ENCODE results near the gene SPSB1. TPM values are rescaled to one million over a fixed set of nuclear protein-coding genes. Genes with fewer than 3 reads are reported as not detected.

SPSB1 gene
- polyA plus RNA-seq, 6 donors from 2014 or later = 0.61 to 2.2 (median 1.2) TPM; not detected in 1

DNA sequence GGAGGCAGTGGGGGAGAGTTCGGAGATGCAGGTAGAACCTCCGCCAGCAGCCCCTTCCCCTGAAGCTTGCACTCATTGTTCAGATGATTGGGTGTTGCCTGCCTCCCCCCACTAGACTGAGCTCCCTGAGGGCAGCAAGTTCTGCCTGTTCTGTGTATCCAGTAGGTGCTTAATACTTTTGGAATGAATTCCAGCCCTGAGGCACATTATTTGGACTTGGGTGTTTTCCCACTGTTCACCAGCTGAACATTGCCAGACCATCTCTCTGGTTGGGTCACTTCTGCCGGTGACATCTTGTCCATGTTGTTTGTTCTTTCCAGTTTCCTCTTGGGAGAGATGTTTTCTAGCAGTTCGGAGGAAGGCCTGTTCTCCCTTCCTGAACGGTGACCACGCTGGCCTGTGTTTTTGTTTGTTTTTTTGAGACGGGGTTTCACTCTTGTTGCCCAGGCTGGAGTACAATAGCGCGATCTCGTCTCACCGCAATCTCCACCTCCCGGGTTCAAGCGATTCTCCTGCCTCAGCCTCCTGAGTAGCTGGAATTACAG, 48.7 kb downstream of the SPSB1 start:
- H3K4me3 Mint-ChIP-seq = no peak overlapping the region
- peaks cover 0 to 4% of the 10 kb centered on the region in 2 donors for H3K36me3 Mint-ChIP-seq
- ATAC-seq (ENCODE audit: low read depth in 2 of 2) (no peak), DNase-seq (no peak)
- no peaks in the 10 kb centered on the region for H3K27me3 Mint-ChIP-seq
- H3K27ac Mint-ChIP-seq = no peak overlapping the region
- H3K4me1 Mint-ChIP-seq = peaks cover 2 to 12% (median 5%) of the 10 kb centered on the region in 3 donors
- H3K9me3 Mint-ChIP-seq = peaks cover 0 to 6% (median 3%) of the 10 kb centered on the region in 7 donors

DNA sequence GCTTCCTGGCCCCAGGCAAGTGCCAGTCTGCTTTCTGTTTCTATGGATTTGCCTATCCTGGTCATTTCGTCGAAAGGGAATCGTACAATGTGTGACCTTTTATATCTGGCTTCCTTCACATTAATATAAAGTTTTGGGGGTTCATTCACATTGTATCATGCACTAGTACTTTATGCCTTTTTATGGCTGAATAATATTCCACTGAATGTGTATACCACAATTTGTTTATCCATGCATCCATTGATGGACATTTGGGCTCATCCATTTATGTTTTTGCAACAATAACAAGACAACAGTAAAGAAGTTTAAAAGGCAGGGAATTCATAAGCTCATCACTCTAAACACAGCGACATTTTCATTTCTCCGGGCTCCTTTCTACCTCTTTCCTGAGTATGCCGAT, 50.6 kb downstream of the SPSB1 start:
- no peak for ATAC-seq (ENCODE audit: low read depth in 2 of 2)
- no peak overlapping the region for H3K4me3 Mint-ChIP-seq
- peaks cover 2 to 15% (median 5%) of the 10 kb centered on the region in 3 donors for H3K4me1 Mint-ChIP-seq
- no peaks in the 10 kb centered on the region for H3K27me3 Mint-ChIP-seq
- H3K27ac Mint-ChIP-seq = no peak overlapping the region
- DNase-seq = no peak
- H3K36me3 Mint-ChIP-seq = peaks cover 0 to 4% of the 10 kb centered on the region in 2 donors
- H3K9me3 Mint-ChIP-seq = peaks cover 0 to 6% (median 3%) of the 10 kb centered on the region in 7 donors

DNA sequence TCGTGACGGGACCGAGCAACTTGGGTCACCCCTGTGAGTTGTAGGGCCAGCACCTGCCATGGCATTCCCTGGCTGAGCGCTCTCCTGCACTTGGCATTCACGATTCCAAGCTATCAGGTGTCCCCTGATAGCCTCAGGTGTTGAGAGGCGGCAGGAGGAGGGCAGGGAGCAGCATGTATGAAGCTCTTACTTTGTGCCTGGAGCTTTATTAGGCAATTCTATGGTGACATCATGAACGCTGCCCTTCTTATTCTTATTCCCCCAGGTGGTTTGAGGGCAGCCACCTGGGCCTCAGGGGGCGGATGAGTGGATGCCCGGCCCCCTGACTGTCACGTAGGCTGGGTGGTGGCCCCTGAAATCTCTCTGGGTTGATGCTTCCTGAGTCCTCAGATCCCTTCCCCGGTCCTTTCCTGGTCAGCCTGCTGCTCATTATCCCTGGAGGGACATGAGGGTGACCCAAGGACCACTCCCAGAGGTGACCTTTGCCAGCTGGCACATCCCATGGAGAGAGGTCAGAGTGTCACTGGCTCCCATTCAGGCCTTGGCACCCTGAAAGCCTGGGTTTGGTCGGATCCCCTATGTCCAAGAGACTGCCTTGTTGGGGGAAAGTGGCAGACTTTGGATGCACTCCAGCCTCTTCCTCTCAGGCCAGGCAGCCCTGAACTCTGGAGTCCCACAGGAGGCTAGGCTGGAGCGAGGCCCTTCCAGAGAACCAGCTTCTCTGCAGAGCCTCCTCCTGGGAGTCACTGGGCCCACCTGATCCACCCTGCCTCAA, 51.9 kb downstream of the SPSB1 start:
- no peak overlapping the region for H3K4me3 Mint-ChIP-seq
- no peak for ATAC-seq (ENCODE audit: low read depth in 2 of 2)
- H3K27ac Mint-ChIP-seq = no peak overlapping the region
- H3K27me3 Mint-ChIP-seq = no peaks in the 10 kb centered on the region
- H3K9me3 Mint-ChIP-seq = peaks cover 0 to 6% (median 3%) of the 10 kb centered on the region in 7 donors
- no peak for DNase-seq
- peaks cover 3 to 4% of the 10 kb centered on the region in 2 donors for H3K36me3 Mint-ChIP-seq
- H3K4me1 Mint-ChIP-seq = peaks cover 4 to 15% (median 5%) of the 10 kb centered on the region in 3 donors

DNA sequence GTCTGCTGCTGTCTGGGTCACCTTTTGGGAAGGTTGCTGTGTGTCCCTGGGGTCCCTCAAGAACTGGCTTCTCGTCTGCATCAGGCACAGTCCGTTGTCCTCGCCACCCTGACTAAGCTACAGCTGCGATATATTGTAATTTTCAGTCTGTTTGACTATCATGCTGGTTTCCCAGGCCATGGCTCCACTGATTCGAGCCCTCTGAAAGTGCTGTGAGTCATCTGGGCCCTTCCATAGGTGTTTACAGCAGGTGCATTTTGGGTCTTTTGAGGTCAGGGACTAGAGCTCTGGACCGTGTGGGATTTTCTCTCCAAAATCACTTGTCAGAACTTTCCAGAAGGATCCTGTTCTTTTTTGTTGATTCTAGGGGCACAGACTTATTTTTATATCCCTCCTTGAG, 52.8 kb downstream of the SPSB1 start:
- Mint-ChIP-seq H3K4me1 (peaks cover 5 to 15% (median 9%) of the 10 kb centered on the region in 3 donors), H3K27me3 (no peaks in the 10 kb centered on the region), H3K27ac (peak overlapping the region in 1 of 6 donors; percentile 24), H3K36me3 (peaks cover 4 to 7% of the 10 kb centered on the region in 2 donors), H3K4me3 (no peak overlapping the region), H3K9me3 (peaks cover 0 to 6% (median 3%) of the 10 kb centered on the region in 7 donors)
- DNase-seq = no peak
- no peak for ATAC-seq (ENCODE audit: low read depth in 2 of 2)

DNA sequence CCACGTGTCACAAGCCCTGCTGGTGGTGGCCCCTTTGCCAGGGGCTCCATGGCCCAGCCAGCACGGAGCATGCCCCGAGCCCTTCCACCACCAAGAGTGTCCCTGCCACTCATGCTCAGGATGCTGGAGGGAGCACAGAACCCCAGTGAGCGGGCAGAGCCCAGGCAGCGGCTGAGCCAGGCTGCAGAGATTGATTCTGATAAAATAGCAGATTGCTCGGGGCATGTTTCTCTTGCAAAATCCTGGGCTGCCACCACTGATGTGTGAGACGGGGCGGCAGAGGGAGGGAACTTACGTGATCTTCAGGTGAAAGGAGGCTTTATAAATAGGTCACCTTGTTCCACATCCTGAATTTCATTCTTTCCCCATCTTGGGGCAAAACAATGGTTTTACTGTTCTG, 53.2 kb downstream of the SPSB1 start:
- Mint-ChIP-seq H3K27ac (no peak overlapping the region), H3K4me3 (peak overlapping the region in 1 of 8 donors; percentile 35), H3K27me3 (no peaks in the 10 kb centered on the region), H3K9me3 (peaks cover 0 to 6% (median 3%) of the 10 kb centered on the region in 7 donors), H3K4me1 (peaks cover 5 to 15% (median 9%) of the 10 kb centered on the region in 3 donors), H3K36me3 (peaks cover 4 to 7% of the 10 kb centered on the region in 2 donors)
- no peak for ATAC-seq (ENCODE audit: low read depth in 2 of 2)
- DNase-seq = no peak

DNA sequence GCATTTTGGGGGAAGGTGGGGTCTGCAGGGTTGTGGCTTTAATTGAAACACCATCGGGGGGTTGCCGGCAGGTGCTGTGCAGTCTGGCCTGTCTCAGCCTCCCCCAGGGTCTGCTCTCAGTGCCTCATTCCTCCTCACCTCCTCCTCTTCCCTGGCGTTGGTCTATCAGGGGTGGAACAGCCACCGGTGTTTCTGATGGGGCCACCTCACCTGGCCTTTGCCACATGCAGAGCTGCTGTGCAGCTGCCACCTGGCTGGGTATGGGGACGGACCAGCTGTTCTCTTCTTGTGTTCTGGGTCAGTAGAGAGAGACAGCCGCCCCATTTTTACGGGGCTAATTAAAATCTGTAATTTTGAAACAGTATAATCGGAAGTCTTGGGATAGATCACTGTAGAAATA, 53.9 kb downstream of the SPSB1 start:
- DNase-seq (no peak), ATAC-seq (ENCODE audit: low read depth in 2 of 2) (no peak)
- Mint-ChIP-seq H3K9me3 (peaks cover 0 to 6% (median 3%) of the 10 kb centered on the region in 7 donors), H3K4me3 (no peak overlapping the region), H3K27me3 (no peaks in the 10 kb centered on the region), H3K4me1 (peaks cover 9 to 16% (median 9%) of the 10 kb centered on the region in 3 donors), H3K27ac (peak overlapping the region in 1 of 6 donors; percentile 92), H3K36me3 (peaks cover 4 to 7% of the 10 kb centered on the region in 2 donors)

DNA sequence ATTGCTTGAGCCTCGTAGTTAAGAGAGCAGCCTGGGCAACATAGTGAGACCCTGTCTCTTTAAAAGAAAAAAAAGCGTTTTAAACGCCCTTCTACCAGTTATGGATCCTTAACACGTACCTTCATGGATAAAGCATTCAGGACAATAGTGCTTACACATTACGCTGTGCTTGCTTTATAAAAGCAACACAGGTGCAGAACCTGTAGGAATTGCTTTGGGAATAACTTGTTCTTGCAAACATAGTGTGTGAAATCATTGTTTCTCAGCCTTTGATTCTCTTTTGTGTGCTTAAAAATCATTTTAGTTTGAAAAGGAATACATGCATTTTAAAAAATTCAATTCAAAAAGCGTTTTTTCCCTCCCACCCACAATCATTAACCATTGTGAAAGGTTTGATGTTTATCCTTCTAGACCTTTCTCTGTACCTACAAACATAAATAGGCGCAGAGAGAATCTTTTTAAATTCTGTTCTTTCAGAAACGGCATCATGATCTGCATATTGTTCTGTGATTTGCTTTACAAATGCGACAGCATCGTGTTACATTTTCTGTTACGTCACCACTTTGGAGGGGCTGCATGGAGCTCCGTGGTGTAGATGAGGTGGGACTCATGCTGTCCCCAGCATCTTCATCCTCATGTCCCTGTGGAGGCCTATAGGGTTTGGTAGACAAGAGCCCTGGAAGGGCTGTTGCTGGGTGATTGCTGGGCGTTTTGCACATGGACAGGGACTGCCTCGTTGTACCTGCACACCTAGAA, 54.6 kb downstream of the SPSB1 start:
- peak overlapping the region in 1 of 6 donors; percentile 12 for H3K27ac Mint-ChIP-seq
- no peaks in the 10 kb centered on the region for H3K27me3 Mint-ChIP-seq
- ATAC-seq (ENCODE audit: low read depth in 2 of 2) (no peak), DNase-seq (no peak)
- H3K4me3 Mint-ChIP-seq = no peak overlapping the region
- H3K4me1 Mint-ChIP-seq = peaks cover 7 to 16% (median 10%) of the 10 kb centered on the region in 3 donors
- H3K36me3 Mint-ChIP-seq = peaks cover 4 to 7% of the 10 kb centered on the region in 2 donors
- peaks cover 0 to 6% (median 0%) of the 10 kb centered on the region in 7 donors for H3K9me3 Mint-ChIP-seq

DNA sequence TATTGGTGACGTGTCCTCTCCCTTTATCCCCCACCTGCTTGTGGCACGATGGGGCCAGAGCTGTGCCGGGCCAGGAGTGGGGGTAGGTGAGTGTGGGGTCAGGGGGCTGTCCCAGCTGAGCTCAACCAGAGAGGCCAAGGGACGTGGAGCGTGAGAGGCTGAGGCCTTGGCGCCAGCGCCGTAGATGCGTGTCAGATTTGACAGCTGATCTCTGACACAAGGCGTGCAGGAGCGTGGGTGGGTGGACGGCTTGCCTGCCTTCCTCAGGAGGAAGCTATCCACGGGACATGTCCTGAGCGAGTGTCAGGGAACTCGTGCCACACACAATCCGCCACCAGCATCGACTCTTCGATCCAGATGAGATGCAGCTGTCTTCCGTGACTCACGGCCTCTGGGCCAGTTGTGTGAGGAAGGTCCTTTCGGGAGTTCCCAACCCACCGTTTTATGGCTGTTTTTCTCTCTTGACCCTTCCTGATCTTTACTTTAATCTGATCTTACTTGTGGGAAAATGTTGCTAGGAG, 56.7 kb downstream of the SPSB1 start:
- Mint-ChIP-seq H3K27ac (peak overlapping the region in 1 of 6 donors; percentile 63), H3K9me3 (no peaks in the 10 kb centered on the region), H3K36me3 (peaks cover 0 to 7% of the 10 kb centered on the region in 2 donors), H3K4me1 (peaks cover 7 to 16% (median 10%) of the 10 kb centered on the region in 3 donors), H3K27me3 (no peaks in the 10 kb centered on the region), H3K4me3 (no peak overlapping the region)
- DNase-seq (no peak), ATAC-seq (ENCODE audit: low read depth in 2 of 2) (no peak)

DNA sequence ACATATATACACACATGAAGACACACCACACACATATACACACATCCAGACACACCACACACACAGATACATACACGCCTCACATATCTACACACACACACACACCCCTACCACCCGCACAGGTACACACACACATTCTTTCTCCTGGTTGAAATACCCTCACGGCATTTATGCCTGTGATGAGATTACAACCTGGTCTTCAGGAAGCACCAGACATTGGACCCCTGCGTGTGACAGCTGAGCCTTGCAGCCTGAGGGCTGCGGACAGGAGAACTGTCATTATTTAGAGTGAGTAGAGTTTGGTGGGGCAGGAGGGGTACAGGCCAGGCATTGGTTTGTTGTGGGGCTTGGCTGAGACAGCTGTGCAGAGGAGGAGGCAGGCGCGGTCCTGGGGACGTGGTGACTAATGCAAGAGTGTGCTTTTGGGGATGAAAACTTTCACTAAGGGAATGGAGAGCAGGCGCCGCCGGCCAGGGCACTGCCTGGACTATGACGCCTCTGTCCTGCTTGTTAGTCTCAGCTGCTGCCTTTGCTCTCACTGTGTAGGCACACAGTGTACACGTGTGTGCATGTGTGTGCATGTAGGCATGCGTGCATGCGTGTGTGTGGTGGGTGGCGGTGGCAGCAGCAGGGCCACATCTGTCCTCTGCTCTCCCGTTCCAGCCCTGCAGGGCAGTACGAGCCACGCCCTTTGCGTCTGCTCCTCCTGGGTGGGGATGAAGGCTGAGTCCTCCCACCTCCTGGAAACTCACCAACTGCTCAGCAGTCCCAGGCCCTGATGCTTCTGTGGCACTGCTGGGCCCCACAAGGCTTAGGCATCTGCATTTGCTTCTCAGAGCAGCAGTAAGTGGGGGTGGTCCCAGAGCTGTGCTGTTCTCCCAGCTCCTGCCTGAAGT, 57.6 kb downstream of the SPSB1 start:
- peak overlapping the region in 2 of 6 donors; percentile 5 to 23 for H3K27ac Mint-ChIP-seq
- no peak for DNase-seq
- H3K36me3 Mint-ChIP-seq = peaks cover 0 to 7% of the 10 kb centered on the region in 2 donors
- peaks cover 7 to 14% (median 10%) of the 10 kb centered on the region in 3 donors for H3K4me1 Mint-ChIP-seq
- H3K27me3 Mint-ChIP-seq = no peaks in the 10 kb centered on the region
- no peak for ATAC-seq (ENCODE audit: low read depth in 2 of 2)
- H3K9me3 Mint-ChIP-seq = no peaks in the 10 kb centered on the region
- no peak overlapping the region for H3K4me3 Mint-ChIP-seq

DNA sequence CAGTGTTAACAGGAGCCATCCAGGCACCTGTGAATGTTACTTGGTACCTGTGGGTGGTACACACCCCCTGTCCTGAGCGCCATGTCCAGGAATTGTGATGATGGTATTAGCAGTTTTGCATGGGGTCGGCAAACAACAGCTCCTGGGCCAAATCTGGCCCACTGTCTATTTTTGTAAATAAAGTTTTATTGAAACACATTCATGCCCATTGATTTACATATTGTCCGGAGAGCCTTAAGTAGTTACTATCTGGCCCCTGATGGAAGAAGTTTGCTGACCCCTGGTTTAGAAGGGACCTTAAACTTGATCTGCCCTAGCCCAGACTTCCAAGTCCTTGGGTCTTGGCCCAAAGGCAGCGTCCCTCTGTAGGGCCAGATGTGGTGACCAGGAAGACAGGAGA, 58.3 kb downstream of the SPSB1 start:
- H3K27me3 Mint-ChIP-seq = no peaks in the 10 kb centered on the region
- peak overlapping the region in 2 of 6 donors; percentile 42 to 88 for H3K27ac Mint-ChIP-seq
- peaks cover 0 to 7% of the 10 kb centered on the region in 2 donors for H3K36me3 Mint-ChIP-seq
- H3K4me1 Mint-ChIP-seq = peaks cover 7% of the 10 kb centered on the region in 3 donors
- ATAC-seq (ENCODE audit: low read depth in 2 of 2) (no peak), DNase-seq (no peak)
- no peak overlapping the region for H3K4me3 Mint-ChIP-seq
- no peaks in the 10 kb centered on the region for H3K9me3 Mint-ChIP-seq

DNA sequence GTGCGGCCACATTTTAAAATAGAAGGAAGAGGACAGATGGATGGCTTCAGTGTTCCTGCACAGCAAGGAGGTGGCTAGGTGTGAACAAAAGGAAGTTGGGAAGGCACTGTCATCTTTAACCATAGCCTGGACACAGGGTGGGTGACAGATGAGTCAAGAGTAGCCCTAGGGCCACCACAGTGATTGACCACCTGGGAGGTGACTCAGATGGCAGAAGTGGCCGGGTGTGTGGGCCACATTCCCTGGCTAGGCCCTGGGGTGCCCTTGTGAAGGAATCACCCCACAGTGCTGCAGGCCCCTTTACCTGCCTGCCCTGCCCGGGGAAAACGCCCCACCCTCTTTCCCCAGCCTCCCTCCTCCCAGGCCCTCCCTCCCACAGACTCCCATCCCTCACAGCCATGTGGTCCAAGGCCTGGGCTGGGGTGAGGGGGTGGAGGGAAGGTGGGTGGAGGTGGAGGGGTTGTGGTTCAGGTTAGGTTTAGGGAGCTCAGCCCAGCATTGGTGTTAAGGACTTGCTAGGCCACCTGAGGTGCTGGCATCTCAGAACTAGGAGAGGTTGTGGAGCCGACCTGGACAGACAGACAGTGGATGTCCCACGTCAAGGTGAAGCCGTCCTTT, 59.1 kb downstream of the SPSB1 start:
- Mint-ChIP-seq H3K4me3 (peak overlapping the region in 1 of 8 donors; percentile 52), H3K9me3 (peaks cover 0 to 4% (median 0%) of the 10 kb centered on the region in 7 donors), H3K36me3 (peaks cover 1 to 13% of the 10 kb centered on the region in 2 donors), H3K4me1 (peaks cover 4 to 10% (median 4%) of the 10 kb centered on the region in 3 donors), H3K27me3 (no peaks in the 10 kb centered on the region), H3K27ac (peak overlapping the region in 1 of 6 donors; percentile 88)
- ATAC-seq (ENCODE audit: low read depth in 2 of 2) (no peak), DNase-seq (no peak)
